HepG2 (cell line): Measurements from ENCODE around the gene APOA1. TPM values are rescaled to one million over a fixed set of nuclear protein-coding genes. Genes with fewer than 3 reads are reported as not detected.

Experiments
- ADNP ChIP-seq: sonication (generic); formaldehyde crosslinking; IDR thresholded peaks from 2 replicates; pipeline ENCODE4 v1.4.0; 2020; ENCODE audit warnings: missing genetic modification reagents
- DMTF1 ChIP-seq: sonication (generic); formaldehyde crosslinking; IDR thresholded peaks from 2 replicates; pipeline ENCODE4 v1.4.0; 2020; ENCODE audit warnings: mild to moderate bottlenecking, missing genetic modification reagents
- HNRNPLL ChIP-seq: fragments of 200-400 bp; formaldehyde crosslinking; IDR thresholded peaks from 2 replicates; pipeline ENCODE4 v1.6.1; 2017; ENCODE audit warnings: mild to moderate bottlenecking, low read depth, low read length; ENCODE audit not compliant: poor library complexity, severe bottlenecking
- JUND ChIP-seq: sonication (generic); formaldehyde crosslinking; IDR thresholded peaks from 2 replicates; pipeline ENCODE4 v1.8.0; 2022; ENCODE audit warnings: mild to moderate bottlenecking, missing genetic modification reagents
- RFX3 ChIP-seq: IDR thresholded peaks from 2 replicates; pipeline ENCODE4 v1.6.1; 2016; ENCODE audit warnings: missing biosample characterization, missing genetic modification reagents
- TIGD3 ChIP-seq: sonication (generic); formaldehyde crosslinking; IDR thresholded peaks from 2 replicates; pipeline ENCODE4 v1.5.1; 2020; ENCODE audit warnings: mild to moderate bottlenecking, missing genetic modification reagents, borderline replicate concordance
- ZBTB1 ChIP-seq: sonication (generic); formaldehyde crosslinking; IDR thresholded peaks from 2 replicates; pipeline ENCODE4 v1.4.0; 2020; ENCODE audit warnings: missing genetic modification reagents, borderline replicate concordance
- ZBTB7A ChIP-seq: sonication (generic); formaldehyde crosslinking; IDR thresholded peaks from 2 replicates; pipeline ENCODE4 v1.8.0; 2022; ENCODE audit warnings: mild to moderate bottlenecking, missing genetic modification reagents
- ZFP91 ChIP-seq: sonication (generic); formaldehyde crosslinking; IDR thresholded peaks from 2 replicates; pipeline ENCODE4 v1.9.0; 2022; ENCODE audit warnings: missing genetic modification reagents, mild to moderate bottlenecking, borderline replicate concordance
- ZKSCAN8 ChIP-seq: IDR thresholded peaks from 2 replicates; pipeline ENCODE4 v1.6.1; 2016; ENCODE audit warnings: borderline replicate concordance, missing genetic modification reagents, missing compliant biosample characterization
- ZNF124 ChIP-seq: sonication (generic); formaldehyde crosslinking; IDR thresholded peaks from 2 replicates; pipeline ENCODE4 v1.4.0; 2020; ENCODE audit warnings: missing genetic modification reagents
- ZNF281 ChIP-seq: sonication (generic); formaldehyde crosslinking; IDR thresholded peaks from 2 replicates; pipeline ENCODE4 v1.4.0; 2020; ENCODE audit warnings: missing genetic modification reagents, borderline replicate concordance
- ZNF530 ChIP-seq: sonication (generic); formaldehyde crosslinking; IDR thresholded peaks from 2 replicates; pipeline ENCODE4 v1.5.0; 2020; ENCODE audit warnings: low read depth, mild to moderate bottlenecking, missing genetic modification reagents
- ZNF619 ChIP-seq: sonication (generic); formaldehyde crosslinking; IDR thresholded peaks from 2 replicates; pipeline ENCODE4 v1.4.0; 2020; ENCODE audit warnings: mild to moderate bottlenecking, missing genetic modification reagents
- ZNF639 ChIP-seq: conservative IDR thresholded peaks from 2 replicates; pipeline ENCODE4 v1.6.1; 2018; ENCODE audit warnings: missing genetic modification reagents
- ZNF644 ChIP-seq: IDR thresholded peaks from 2 replicates; pipeline ENCODE4 v1.6.1; 2016; ENCODE audit warnings: low read depth
- ZNF674 ChIP-seq: sonication (generic); formaldehyde crosslinking; IDR thresholded peaks from 2 replicates; pipeline ENCODE4 v1.5.0; 2020; ENCODE audit warnings: low read depth, mild to moderate bottlenecking, missing genetic modification reagents
- ZNF737 ChIP-seq: sonication (generic); formaldehyde crosslinking; IDR thresholded peaks from 2 replicates; pipeline ENCODE4 v1.5.0; 2020; ENCODE audit warnings: missing genetic modification reagents, mild to moderate bottlenecking, borderline replicate concordance
- ZSCAN21 ChIP-seq: sonication (generic); formaldehyde crosslinking; IDR thresholded peaks from 2 replicates; pipeline ENCODE4 v1.8.0; 2022; ENCODE audit warnings: mild to moderate bottlenecking, missing genetic modification reagents, moderate library complexity, borderline replicate concordance
- polyA plus RNA-seq, 8 experiments: library from polyadenylated mRNA; depleted of rRNA in 3 of 8; stranded (reverse) in 7 of 8; unstranded in 1 of 8; fragments of >200 nt; fragmentation: Illumina TruSeq in 4 of 8; extraction: Trizol in 4 of 8; gene quantifications; 2 replicates each; pipeline versions ENCODE4 v1.2.1 to v1.2.3, GENCODE V29; 2011 to 2016; ENCODE audit warnings: low read depth in 4 of 8, missing spikeins in 1 of 8, mixed read lengths in 1 of 8; ENCODE audit not compliant: insufficient read depth in 1 of 8
- total RNA-seq, 5 experiments: library from RNA; depleted of rRNA; stranded (reverse); fragments of >200 nt; fragmentation: Illumina TruSeq; extraction: Trizol; gene quantifications; 2 replicates each; pipeline ENCODE4 v1.2.3, GENCODE V29; 2016; ENCODE audit warnings: low read depth in 1 of 5

Gene APOA1
- total and polyA plus RNA-seq, 2 of the 13 experiments (the other 11 are each of a cell fraction or from before 2014, with no cell fraction given): 1,973 to 5,485 TPM

- TF ChIP-seq ZNF530 (CRISPR knock-in tag): no peak
- no peak for TF ChIP-seq HNRNPLL
- TF ChIP-seq RFX3 (CRISPR knock-in tag): peak; percentile 45; the same call in 1 of the 2 replicates
- TF ChIP-seq ADNP (CRISPR knock-in tag): peak; percentile 95; the same call in 1 of the 2 replicates
- TF ChIP-seq DMTF1 (CRISPR knock-in tag): no peak
- no peak for TF ChIP-seq JUND (CRISPR knock-in tag)
- TF ChIP-seq ZNF639 (CRISPR knock-in tag): no peak
- no peak; the same call in 1 of the 2 replicates for TF ChIP-seq ZNF737 (CRISPR knock-in tag)
- peak; percentile 79 for TF ChIP-seq ZFP91
- TF ChIP-seq ZKSCAN8 (CRISPR knock-in tag): peak; percentile 61; the same call in 1 of the 2 replicates
- TF ChIP-seq ZSCAN21 (CRISPR knock-in tag): peak; percentile 93; the same call in 1 of the 2 replicates
- TF ChIP-seq ZNF674 (CRISPR knock-in tag): no peak
- peak; percentile 57; the same call in 1 of the 2 replicates for TF ChIP-seq ZNF281
- TF ChIP-seq TIGD3: peak; percentile 86; the same call in 1 of the 2 replicates
- TF ChIP-seq ZBTB7A (CRISPR knock-in tag): no peak
- TF ChIP-seq ZNF124 (CRISPR knock-in tag): peak; percentile 67
- peak; percentile 16; the same call in 1 of the 2 replicates for TF ChIP-seq ZNF619
- TF ChIP-seq ZNF644: peak; percentile 46; the same call in 1 of the 2 replicates
- TF ChIP-seq ZBTB1 (CRISPR knock-in tag): no peak
Measured at GRCh38 chr11:116826751-116827431, 10.5 kb downstream of the APOA1 start (continued).
